Measurements from ENCODE around the gene CPS1.

CPS1 gene

GRCh38 chr2:210616074-210616473 is 59.7 kb downstream of the CPS1 start:
- no peaks in the 10 kb centered on the region for H3K9me3 ChIP-seq (ENCODE audit: insufficient read depth, low read depth, low read length)
- H2AFZ ChIP-seq (ENCODE audit: insufficient read depth, low read length, poor library complexity) = no peak overlapping the region
- no peak overlapping the region for H3K4me3 ChIP-seq (ENCODE audit: low read depth, low read length)
- no peaks in the 10 kb centered on the region for H3K79me1 ChIP-seq (ENCODE audit: low read length)
- H4K8ac ChIP-seq (ENCODE audit: low read depth, low read length) = no peak overlapping the region
- H3K4ac ChIP-seq (ENCODE audit: low read depth, low read length) = no peak overlapping the region
- no peaks in the 10 kb centered on the region for H3K4me1 ChIP-seq (ENCODE audit: control insufficient read depth in 1 of 2, insufficient read depth in 2 of 2, low read length in 2 of 2)
- H3K9ac ChIP-seq (ENCODE audit: low read length) = no peak overlapping the region
- no peak overlapping the region for H3K18ac ChIP-seq (ENCODE audit: low read length)
- no peak overlapping the region for H2AK5ac ChIP-seq (ENCODE audit: low read length)
- no CpG with 5 or more reads among the region's 2 CpGs for WGBS (ENCODE audit: extremely low coverage, insufficient coverage, insufficient read length)
- H3K79me2 ChIP-seq (ENCODE audit: control insufficient read depth, insufficient read depth, low read length, poor library complexity) = no peaks in the 10 kb centered on the region
- no peak overlapping the region for H3K23ac ChIP-seq (ENCODE audit: low read length)
- no peak overlapping the region for H3K27ac ChIP-seq (ENCODE audit: low read depth, low read length)
- no peak for DNase-seq
- H3K36me3 ChIP-seq (ENCODE audit: control insufficient read depth in 1 of 2, insufficient read depth in 2 of 2, low read length in 2 of 2) = no peaks in the 10 kb centered on the region
- no peak overlapping the region for H3K14ac ChIP-seq (ENCODE audit: low read length)
- H4K12ac ChIP-seq (ENCODE audit: low read depth, low read length) = no peak overlapping the region
- no peak overlapping the region for H4K91ac ChIP-seq (ENCODE audit: low read depth, low read length)
- H2BK5ac ChIP-seq (ENCODE audit: low read depth, low read length, poor library complexity) = no peak overlapping the region
- H3K4me2 ChIP-seq (ENCODE audit: low read length) = no peak overlapping the region
- H2BK120ac ChIP-seq (ENCODE audit: insufficient read depth, low read length, poor library complexity) = no peak overlapping the region
- no peak overlapping the region for H2BK12ac ChIP-seq (ENCODE audit: low read length)
- no peaks in the 10 kb centered on the region for H3K27me3 ChIP-seq (ENCODE audit: insufficient read depth, low read length)

- H3K4me3 ChIP-seq (ENCODE audit: low read depth, low read length) = no peak overlapping the region
- H2BK120ac ChIP-seq (ENCODE audit: insufficient read depth, low read length, poor library complexity) = no peak overlapping the region
- H3K18ac ChIP-seq (ENCODE audit: low read length) = no peak overlapping the region
- H2AFZ ChIP-seq (ENCODE audit: insufficient read depth, low read length, poor library complexity) = no peak overlapping the region
- no peaks in the 10 kb centered on the region for H3K4me1 ChIP-seq (ENCODE audit: control insufficient read depth in 1 of 2, insufficient read depth in 2 of 2, low read length in 2 of 2)
- H2BK5ac ChIP-seq (ENCODE audit: low read depth, low read length, poor library complexity) = no peak overlapping the region
- no peak overlapping the region for H3K27ac ChIP-seq (ENCODE audit: low read depth, low read length)
- H2AK5ac ChIP-seq (ENCODE audit: low read length) = no peak overlapping the region
- H3K27me3 ChIP-seq (ENCODE audit: insufficient read depth, low read length) = no peaks in the 10 kb centered on the region
- no peaks in the 10 kb centered on the region for H3K79me1 ChIP-seq (ENCODE audit: low read length)
- H3K4ac ChIP-seq (ENCODE audit: low read depth, low read length) = no peak overlapping the region
- no peak overlapping the region for H3K4me2 ChIP-seq (ENCODE audit: low read length)
- H3K36me3 ChIP-seq (ENCODE audit: control insufficient read depth in 1 of 2, insufficient read depth in 2 of 2, low read length in 2 of 2) = no peaks in the 10 kb centered on the region
- H3K79me2 ChIP-seq (ENCODE audit: control insufficient read depth, insufficient read depth, low read length, poor library complexity) = no peaks in the 10 kb centered on the region
- H4K12ac ChIP-seq (ENCODE audit: low read depth, low read length) = no peak overlapping the region
- no CpG with 5 or more reads among the region's 1 CpG for WGBS (ENCODE audit: extremely low coverage, insufficient coverage, insufficient read length)
- H3K23ac ChIP-seq (ENCODE audit: low read length) = no peak overlapping the region
- no peak overlapping the region for H4K8ac ChIP-seq (ENCODE audit: low read depth, low read length)
- H3K9me3 ChIP-seq (ENCODE audit: insufficient read depth, low read depth, low read length) = no peaks in the 10 kb centered on the region
- H4K91ac ChIP-seq (ENCODE audit: low read depth, low read length) = no peak overlapping the region
- no peak overlapping the region for H3K14ac ChIP-seq (ENCODE audit: low read length)
- no peak overlapping the region for H2BK12ac ChIP-seq (ENCODE audit: low read length)
- DNase-seq = no peak
- no peak overlapping the region for H3K9ac ChIP-seq (ENCODE audit: low read length)
Measured at GRCh38 chr2:210617318-210617717, 60.9 kb downstream of the CPS1 start.

GRCh38 chr2:210617732-210618330 is 61.4 kb downstream of the CPS1 start:
- H3K79me1 ChIP-seq (ENCODE audit: low read length) = no peaks in the 10 kb centered on the region
- peak in 1 of 2 donors; percentile 46 for DNase-seq
- H4K91ac ChIP-seq (ENCODE audit: low read depth, low read length) = no peak overlapping the region
- H4K12ac ChIP-seq (ENCODE audit: low read depth, low read length) = no peak overlapping the region
- H3K23ac ChIP-seq (ENCODE audit: low read length) = no peak overlapping the region
- no peak overlapping the region for H2AK5ac ChIP-seq (ENCODE audit: low read length)
- H3K18ac ChIP-seq (ENCODE audit: low read length) = no peak overlapping the region
- no peak overlapping the region for H3K9ac ChIP-seq (ENCODE audit: low read length)
- no peak overlapping the region for H2AFZ ChIP-seq (ENCODE audit: insufficient read depth, low read length, poor library complexity)
- no peak overlapping the region for H3K4me2 ChIP-seq (ENCODE audit: low read length)
- no peak overlapping the region for H3K27ac ChIP-seq (ENCODE audit: low read depth, low read length)
- H2BK5ac ChIP-seq (ENCODE audit: low read depth, low read length, poor library complexity) = no peak overlapping the region
- H4K8ac ChIP-seq (ENCODE audit: low read depth, low read length) = no peak overlapping the region
- H3K27me3 ChIP-seq (ENCODE audit: insufficient read depth, low read length) = no peaks in the 10 kb centered on the region
- no CpG with 5 or more reads among the region's 3 CpGs for WGBS (ENCODE audit: extremely low coverage, insufficient coverage, insufficient read length)
- no peak overlapping the region for H3K4ac ChIP-seq (ENCODE audit: low read depth, low read length)
- no peak overlapping the region for H3K14ac ChIP-seq (ENCODE audit: low read length)
- no peaks in the 10 kb centered on the region for H3K79me2 ChIP-seq (ENCODE audit: control insufficient read depth, insufficient read depth, low read length, poor library complexity)
- no peak overlapping the region for H2BK12ac ChIP-seq (ENCODE audit: low read length)
- H3K4me1 ChIP-seq (ENCODE audit: control insufficient read depth in 1 of 2, insufficient read depth in 2 of 2, low read length in 2 of 2) = no peaks in the 10 kb centered on the region
- no peak overlapping the region for H2BK120ac ChIP-seq (ENCODE audit: insufficient read depth, low read length, poor library complexity)
- H3K4me3 ChIP-seq (ENCODE audit: low read depth, low read length) = no peak overlapping the region
- H3K9me3 ChIP-seq (ENCODE audit: insufficient read depth, low read depth, low read length) = no peaks in the 10 kb centered on the region
- H3K36me3 ChIP-seq (ENCODE audit: control insufficient read depth in 1 of 2, insufficient read depth in 2 of 2, low read length in 2 of 2) = no peaks in the 10 kb centered on the region

- Histone ChIP-seq H2AFZ (ENCODE audit: insufficient read depth, low read length, poor library complexity) (no peak overlapping the region), H3K4me3 (ENCODE audit: low read depth, low read length) (no peak overlapping the region), H4K12ac (ENCODE audit: low read depth, low read length) (no peak overlapping the region), H4K8ac (ENCODE audit: low read depth, low read length) (no peak overlapping the region), H3K36me3 (ENCODE audit: control insufficient read depth in 1 of 2, insufficient read depth in 2 of 2, low read length in 2 of 2) (no peaks in the 10 kb centered on the region), H2BK5ac (ENCODE audit: low read depth, low read length, poor library complexity) (no peak overlapping the region), H3K23ac (ENCODE audit: low read length) (no peak overlapping the region), H2BK120ac (ENCODE audit: insufficient read depth, low read length, poor library complexity) (no peak overlapping the region), H2AK5ac (ENCODE audit: low read length) (no peak overlapping the region), H3K79me1 (ENCODE audit: low read length) (no peaks in the 10 kb centered on the region), H3K4me1 (ENCODE audit: control insufficient read depth in 1 of 2, insufficient read depth in 2 of 2, low read length in 2 of 2) (no peaks in the 10 kb centered on the region), H3K79me2 (ENCODE audit: control insufficient read depth, insufficient read depth, low read length, poor library complexity) (no peaks in the 10 kb centered on the region), H2BK12ac (ENCODE audit: low read length) (no peak overlapping the region), H3K9me3 (ENCODE audit: insufficient read depth, low read depth, low read length) (no peaks in the 10 kb centered on the region), H3K14ac (ENCODE audit: low read length) (no peak overlapping the region), H3K4ac (ENCODE audit: low read depth, low read length) (no peak overlapping the region), H3K9ac (ENCODE audit: low read length) (no peak overlapping the region), H4K91ac (ENCODE audit: low read depth, low read length) (no peak overlapping the region), H3K18ac (ENCODE audit: low read length) (no peak overlapping the region), H3K27ac (ENCODE audit: low read depth, low read length) (no peak overlapping the region), H3K4me2 (ENCODE audit: low read length) (no peak overlapping the region), H3K27me3 (ENCODE audit: insufficient read depth, low read length) (no peaks in the 10 kb centered on the region)
- WGBS (ENCODE audit: extremely low coverage, insufficient coverage, insufficient read length) = no CpG with 5 or more reads among the region's 3 CpGs
- no peak for DNase-seq
Measured at GRCh38 chr2:210620456-210620855, 64.1 kb downstream of the CPS1 start.

All from trophoblast cell (in vitro differentiated cells and primary cell).